Ishikawa (cell line): Measurements from ENCODE around the gene ZNF787.

ENCODE experiments used
- CEBPB ChIP-seq: IDR thresholded peaks from 2 replicates; pipeline ENCODE4 v1.6.1; 2012
- CREB1 ChIP-seq: IDR thresholded peaks from 2 replicates; pipeline ENCODE4 v1.6.1; 2012; ENCODE audit warnings: low read depth
- EGR1 ChIP-seq: IDR thresholded peaks from 2 replicates; pipeline ENCODE4 v1.6.1; 2012
- EP300 ChIP-seq: IDR thresholded peaks from 2 replicates; pipeline ENCODE4 v1.6.1; 2012; ENCODE audit warnings: borderline replicate concordance
- FOXM1 ChIP-seq: IDR thresholded peaks from 2 replicates; pipeline ENCODE4 v1.6.1; 2012; ENCODE audit warnings: low read depth, borderline replicate concordance
- NFIC ChIP-seq: IDR thresholded peaks from 2 replicates; pipeline ENCODE4 v1.6.1; 2012
- RAD21 ChIP-seq: IDR thresholded peaks from 2 replicates; pipeline ENCODE4 v1.6.1; 2012; ENCODE audit warnings: low read depth
- REST ChIP-seq: IDR thresholded peaks from 2 replicates; pipeline ENCODE4 v1.6.1; 2012; ENCODE audit warnings: low read depth, mild to moderate bottlenecking
- TAF1 ChIP-seq: IDR thresholded peaks from 2 replicates; pipeline ENCODE4 v1.6.1; 2012; ENCODE audit warnings: low read depth, mild to moderate bottlenecking
- TCF12 ChIP-seq: IDR thresholded peaks from 2 replicates; pipeline ENCODE4 v1.6.1; 2012; ENCODE audit warnings: low read depth
- TEAD4 ChIP-seq: IDR thresholded peaks from 2 replicates; pipeline ENCODE4 v1.6.1; 2012
- YY1 ChIP-seq: IDR thresholded peaks from 2 replicates; pipeline ENCODE4 v1.6.1; 2012; ENCODE audit warnings: low read depth
- ZBTB7A ChIP-seq: IDR thresholded peaks from 2 replicates; pipeline ENCODE4 v1.6.1; 2012; ENCODE audit warnings: low read depth
- TF ChIP-seq, protein P1 (sequence below): IDR thresholded peaks from 2 replicates; pipeline ENCODE4 v1.6.1; 2012
- TF ChIP-seq, protein P2 (sequence below): IDR thresholded peaks from 2 replicates; pipeline ENCODE4 v1.6.1; 2012

The ZNF787 gene

DNA sequence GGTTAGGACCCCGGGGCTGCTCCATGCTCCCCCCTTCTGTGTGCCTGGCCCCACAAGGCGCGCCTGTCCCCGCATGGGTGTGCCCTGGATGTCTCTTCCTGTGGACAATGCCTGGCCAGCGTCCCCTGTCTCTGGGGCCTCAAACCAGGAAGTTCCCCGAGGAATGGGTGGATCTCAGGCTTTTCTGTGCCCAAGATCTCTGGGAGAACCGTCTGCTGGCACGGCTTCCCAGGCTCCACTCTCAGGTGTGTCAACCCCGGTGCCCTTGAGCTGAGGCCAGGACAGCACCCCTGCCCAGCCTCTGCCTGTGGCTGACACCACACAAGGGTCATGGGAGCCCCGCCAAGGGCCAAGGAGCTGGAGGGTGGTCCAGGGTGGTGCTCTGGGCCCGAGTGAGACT is 35.7 kb upstream of the ZNF787 start:
- TF ChIP-seq, protein P1, sequence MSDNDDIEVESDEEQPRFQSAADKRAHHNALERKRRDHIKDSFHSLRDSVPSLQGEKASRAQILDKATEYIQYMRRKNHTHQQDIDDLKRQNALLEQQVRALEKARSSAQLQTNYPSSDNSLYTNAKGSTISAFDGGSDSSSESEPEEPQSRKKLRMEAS: no peak
- no peak for TF ChIP-seq RAD21
- no peak for TF ChIP-seq EGR1
- no peak for TF ChIP-seq ZBTB7A
- TF ChIP-seq, protein P2, sequence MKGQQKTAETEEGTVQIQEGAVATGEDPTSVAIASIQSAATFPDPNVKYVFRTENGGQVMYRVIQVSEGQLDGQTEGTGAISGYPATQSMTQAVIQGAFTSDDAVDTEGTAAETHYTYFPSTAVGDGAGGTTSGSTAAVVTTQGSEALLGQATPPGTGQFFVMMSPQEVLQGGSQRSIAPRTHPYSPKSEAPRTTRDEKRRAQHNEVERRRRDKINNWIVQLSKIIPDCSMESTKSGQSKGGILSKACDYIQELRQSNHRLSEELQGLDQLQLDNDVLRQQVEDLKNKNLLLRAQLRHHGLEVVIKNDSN: no peak
- no peak for TF ChIP-seq REST
- TF ChIP-seq EP300: no peak
- no peak for TF ChIP-seq TEAD4
- TF ChIP-seq FOXM1: no peak
- no peak for TF ChIP-seq TAF1
- no peak for TF ChIP-seq YY1
- no peak for TF ChIP-seq CREB1
- no peak for TF ChIP-seq TCF12
- TF ChIP-seq NFIC: no peak
- TF ChIP-seq CEBPB: no peak

- TF ChIP-seq RAD21 (peak; percentile 30; the same call in 1 of the 2 replicates), TCF12 (no peak)
These were observed 34.1 kb upstream of the ZNF787 start for GRCh38 chr19:56155124-56155687.

- TF ChIP-seq, protein P1: no peak
- TF ChIP-seq RAD21 (no peak), TCF12 (no peak), FOXM1 (no peak), ZBTB7A (no peak), TEAD4 (no peak), NFIC (no peak), YY1 (no peak), EP300 (no peak), EGR1 (no peak), CREB1 (no peak), TAF1 (no peak), CEBPB (no peak), REST (no peak)
- TF ChIP-seq, protein P2: no peak
These were observed 32.4 kb upstream of the ZNF787 start for GRCh38 chr19:56153507-56153906.

GRCh38 chr19:56152644-56153043 is 31.5 kb upstream of the ZNF787 start:
- TF ChIP-seq RAD21: no peak
- TF ChIP-seq, protein P2: no peak

DNA sequence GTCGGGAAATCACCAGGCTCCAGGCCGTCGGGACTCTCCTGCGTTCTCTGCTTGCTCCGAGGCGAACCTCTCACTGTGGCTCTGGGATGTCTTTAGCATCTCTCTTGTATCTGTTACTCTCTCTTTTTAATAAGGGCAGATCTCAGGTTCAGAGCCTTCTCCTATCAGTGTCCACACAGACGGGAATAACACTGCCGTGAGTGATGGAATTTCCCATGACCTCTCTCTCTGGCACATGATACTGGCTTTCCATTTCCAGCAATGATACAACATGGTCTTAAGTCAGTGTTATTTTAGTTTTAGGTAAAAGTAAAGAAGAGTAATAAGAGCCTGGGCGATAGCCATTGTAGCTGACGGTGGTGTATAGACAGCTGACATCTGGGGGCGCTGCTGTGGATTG is 29.3 kb upstream of the ZNF787 start:
- TF ChIP-seq ZBTB7A: no peak
- TF ChIP-seq TAF1: no peak
- TF ChIP-seq, protein P1: no peak
- no peak for TF ChIP-seq REST
- no peak for TF ChIP-seq CREB1
- TF ChIP-seq YY1: no peak
- TF ChIP-seq, protein P2: no peak
- no peak for TF ChIP-seq CEBPB
- no peak for TF ChIP-seq NFIC
- TF ChIP-seq EGR1: no peak
- TF ChIP-seq TCF12: no peak
